ENCODE measurements around the gene KIF23.

GRCh38 chr15:69385831-69386230, 28.3 kb upstream of the KIF23 start:
- TF ChIP-seq CTCF (IDR thresholded peaks at IDR 0.05) (no peak), POLR2A (IDR thresholded peaks at IDR 0.05) (no peak)

Measured in lower leg skin (tissue), 3 donors.